Subcutaneous abdominal adipose tissue (tissue), 5 donors: ENCODE data around the gene TNFRSF14.

Source experiments
- H3K27ac ChIP-seq: one replicate; pipeline ENCODE4 v1.7.0; 2013; ENCODE audit warnings: low read depth, mild to moderate bottlenecking, inconsistent platforms, low read length, moderate library complexity
- H3K27me3 ChIP-seq, 5 donors: one replicate each; pipeline ENCODE4 v1.7.0; 2013; ENCODE audit warnings: low read length in 5 of 5, inconsistent platforms in 1 of 5; ENCODE audit not compliant: control insufficient read depth in 5 of 5, insufficient read depth in 4 of 5
- H3K36me3 ChIP-seq, 5 donors: one replicate each; pipeline ENCODE4 v1.7.0; 2013; ENCODE audit warnings: low read length in 5 of 5; ENCODE audit not compliant: control insufficient read depth in 5 of 5, insufficient read depth in 5 of 5
- H3K4me1 ChIP-seq, 5 donors: one replicate each; pipeline ENCODE4 v1.7.0; 2013; ENCODE audit warnings: low read length in 5 of 5, mild to moderate bottlenecking in 3 of 5, moderate library complexity in 1 of 5; ENCODE audit not compliant: control insufficient read depth in 5 of 5, insufficient read depth in 5 of 5
- H3K4me3 ChIP-seq, 5 donors: one replicate each; pipeline ENCODE4 v1.7.0; 2013; ENCODE audit warnings: low read length in 5 of 5, low read depth in 1 of 5
- H3K9ac ChIP-seq, 5 donors: one replicate each; pipeline ENCODE4 v1.7.0; 2013; ENCODE audit warnings: low read length in 5 of 5, mild to moderate bottlenecking in 4 of 5, moderate library complexity in 3 of 5
- H3K9me3 ChIP-seq, 5 donors: one replicate each; pipeline ENCODE4 v1.7.0; 2013; ENCODE audit warnings: low read length in 5 of 5; ENCODE audit not compliant: control insufficient read depth in 5 of 5
- donor health status: healthy.
- donor health status: healthy.
- donor health status: healthy.
- donor health status: healthy.
- donor health status: healthy.

Gene TNFRSF14

GRCh38 chr1:2611621-2612437 is 55.7 kb downstream of the TNFRSF14 start:
- H3K4me3 ChIP-seq: no peak overlapping the region
- H3K9me3 ChIP-seq: peaks cover 4 to 34% (median 17%) of the 10 kb centered on the region in 5 donors
- H3K27me3 ChIP-seq: peaks cover 18 to 29% (median 21%) of the 10 kb centered on the region in 5 donors
- H3K9ac ChIP-seq: no peak overlapping the region
- H3K36me3 ChIP-seq: no peaks in the 10 kb centered on the region
- peaks cover 0 to 17% (median 3%) of the 10 kb centered on the region in 5 donors for H3K4me1 ChIP-seq
- H3K27ac ChIP-seq: no peak overlapping the region

GRCh38 chr1:2612591-2613365 is 56.6 kb downstream of the TNFRSF14 start:
- peaks cover 0 to 16% (median 3%) of the 10 kb centered on the region in 5 donors for H3K4me1 ChIP-seq
- no peak overlapping the region for H3K4me3 ChIP-seq
- H3K27ac ChIP-seq: no peak overlapping the region
- no peaks in the 10 kb centered on the region for H3K36me3 ChIP-seq
- H3K9me3 ChIP-seq: peaks cover 4 to 35% (median 18%) of the 10 kb centered on the region in 5 donors
- peaks cover 13 to 25% (median 17%) of the 10 kb centered on the region in 5 donors for H3K27me3 ChIP-seq
- H3K9ac ChIP-seq: no peak overlapping the region
